22Rv1 (cell line): ENCODE data around the gene HSPB7.

Source experiments
- CTCF ChIP-seq: fragments of 450-650 bp; IDR thresholded peaks from 2 replicates; pipeline ENCODE4 v1.5.1; 2017; ENCODE audit warnings: mild to moderate bottlenecking
- ZFX ChIP-seq: fragments of 450-650 bp; IDR thresholded peaks from 2 replicates; pipeline ENCODE4 v1.6.1; 2017; ENCODE audit warnings: antibody characterized with exemption, borderline replicate concordance

- TF ChIP-seq CTCF (no peak), ZFX (no peak)
Observed at GRCh38 chr1:16011936-16012589, 5.8 kb downstream of the HSPB7 start.
